Endothelial cell of umbilical vein (primary cell): ENCODE measurements around the gene RCOR2. TPM values are rescaled to one million over a fixed set of nuclear protein-coding genes. Genes with fewer than 3 reads are reported as not detected.

ENCODE experiments used
- BruUV-seq: library from RNA; stranded (reverse); fragments of 400-500 nt; replicated peaks from 2 replicates; lab custom pipeline; 2021; lab: Mats Ljungman, UMichigan
- CTCF ChIA-PET: fragments of 300-600, 350-600 bp; sonication (Branson Sonifier 250); formaldehyde crosslinking; loops from one replicate; lab custom pipeline; 2021; ENCODE audit warnings: antibody characterized with exemption, inconsistent platforms; lab: Charles Lee
- POLR2A ChIA-PET: fragments of 300-600, 350-600 bp; sonication (Branson Sonifier 250); formaldehyde crosslinking; loops from one replicate; lab custom pipeline; 2021; ENCODE audit warnings: antibody characterized with exemption, inconsistent platforms; lab: Charles Lee
- DNase-seq: peaks from one replicate; pipeline ENCODE4 v3.0.0-alpha.2; 2011; ENCODE audit warnings: low read depth, low spot score
- FAIRE-seq: peaks from 2 replicates; lab custom pipeline; 2011; peaks lifted over from hg19 to GRCh38; lab: Jason Lieb, UNC
- H2AFZ ChIP-seq: 2 replicates; pipeline ENCODE4 v1.6.0; 2012; ENCODE audit warnings: low read depth, low read length, control low read depth, inconsistent platforms
- H3K27ac ChIP-seq: 2 replicates; pipeline ENCODE4 v1.5.1; 2011; ENCODE audit warnings: low read depth, mild to moderate bottlenecking, control low read depth, low read length, moderate library complexity; ENCODE audit not compliant: insufficient read depth
- H3K27me3 ChIP-seq, 2 experiments: 2 replicates each; pipeline versions ENCODE4 v1.6.0 to v1.6.1; 2011; ENCODE audit warnings: low read length in 2 of 2, mixed read lengths in 1 of 2; ENCODE audit not compliant: control insufficient read depth in 2 of 2, insufficient read depth in 2 of 2
- H3K36me3 ChIP-seq, 2 experiments: 2 replicates in 1 of 2; 3 replicates in 1 of 2; pipeline ENCODE4 v1.5.1; 2011; ENCODE audit warnings: low read length in 2 of 2, mild to moderate bottlenecking in 1 of 2, moderate library complexity in 1 of 2; ENCODE audit not compliant: control insufficient read depth in 2 of 2, insufficient read depth in 2 of 2; ENCODE audit errors: extremely low read depth in 1 of 2
- H3K4me1 ChIP-seq: 3 replicates; pipeline ENCODE4 v1.5.1; 2011; ENCODE audit warnings: mild to moderate bottlenecking, low read length; ENCODE audit not compliant: control insufficient read depth, insufficient read depth; ENCODE audit errors: extremely low read depth
- H3K4me2 ChIP-seq: 2 replicates; pipeline ENCODE4 v1.6.1; 2011; ENCODE audit warnings: low read length, control low read depth, mixed read lengths; ENCODE audit not compliant: insufficient read depth
- H3K4me3 ChIP-seq, 3 experiments: fragments of 200-600 bp in 1 of 3; sonication (generic), shearing (Covaris generic) in 1 of 3; replicated peaks in 1 of 3; 2 replicates each; pipeline ENCODE4 v1.5.1; 2011 to 2016; ENCODE audit warnings: control low read depth in 3 of 3, low read length in 3 of 3, mild to moderate bottlenecking in 2 of 3, inconsistent platforms in 1 of 3, low read depth in 1 of 3, moderate library complexity in 1 of 3; ENCODE audit not compliant: insufficient read depth in 1 of 3
- H3K79me2 ChIP-seq: 2 replicates; pipeline ENCODE4 v1.6.0; 2012; ENCODE audit warnings: low read length, inconsistent platforms; ENCODE audit not compliant: control insufficient read depth, insufficient read depth
- H3K9ac ChIP-seq: replicated peaks from 2 replicates; pipeline ENCODE3; 2011; ENCODE audit warnings: low read length, control low read depth; ENCODE audit not compliant: insufficient read depth; ENCODE audit errors: extremely low read depth
- H3K9me1 ChIP-seq: replicated peaks from 3 replicates; pipeline ENCODE4 v1.6.0; 2011; ENCODE audit warnings: mild to moderate bottlenecking, low read length; ENCODE audit not compliant: control insufficient read depth, insufficient read depth; ENCODE audit errors: extremely low read depth
- H3K9me3 ChIP-seq: replicated peaks from 2 replicates; pipeline ENCODE4 v1.5.1; 2012; ENCODE audit warnings: low read length, inconsistent platforms; ENCODE audit not compliant: control insufficient read depth, insufficient read depth
- H4K20me1 ChIP-seq: replicated peaks from 2 replicates; pipeline ENCODE3; 2011; ENCODE audit warnings: mild to moderate bottlenecking, low read length; ENCODE audit not compliant: control insufficient read depth, insufficient read depth; ENCODE audit errors: extremely low read depth
- EZH2 ChIP-seq: IDR thresholded peaks from 2 replicates; pipeline ENCODE4 v1.6.1; 2012; ENCODE audit warnings: borderline replicate concordance, low read depth, mild to moderate bottlenecking, moderate library complexity, low read length, inconsistent platforms; ENCODE audit not compliant: severe bottlenecking
- FOS ChIP-seq: IDR thresholded peaks from 2 replicates; pipeline ENCODE4 v1.6.1; 2011; ENCODE audit warnings: mild to moderate bottlenecking, low read length, moderate library complexity, borderline replicate concordance; ENCODE audit not compliant: insufficient read depth
- GATA2 ChIP-seq: IDR thresholded peaks from 2 replicates; pipeline ENCODE4 v1.7.0; 2011; ENCODE audit warnings: low read depth, mild to moderate bottlenecking, moderate library complexity, mixed read lengths, low read length; ENCODE audit not compliant: insufficient read length, insufficient read depth
- JUN ChIP-seq: IDR thresholded peaks from 2 replicates; pipeline ENCODE4 v1.6.1; 2011; ENCODE audit warnings: borderline replicate concordance, low read depth; ENCODE audit not compliant: insufficient read length, insufficient read depth
- MYC ChIP-seq: IDR thresholded peaks from one replicate; pipeline ENCODE4 v1.6.1; 2011; ENCODE audit warnings: mild to moderate bottlenecking, low read depth, low read length
- POLR2A ChIP-seq: IDR thresholded peaks from 2 replicates; pipeline ENCODE4 v1.6.1; 2012; ENCODE audit warnings: low read depth, mild to moderate bottlenecking, control low read depth, low read length
- POLR2AphosphoS5 ChIP-seq: IDR thresholded peaks from 2 replicates; pipeline ENCODE4 v1.6.1; 2012; ENCODE audit warnings: low read depth, mild to moderate bottlenecking, control low read depth, low read length, moderate library complexity; ENCODE audit not compliant: insufficient read depth
- dilution Hi-C: fragments of 300-500 bp; cut with MboI; formaldehyde crosslinking; loops from one replicate; pipeline ENCODE4 v1.15.0; 2019; ENCODE audit warnings: low sequenced_read_pairs; ENCODE audit not compliant: extremely low pct_ligation_motif_present
- intact Hi-C: fragments of 100-400 bp; cut with micrococcal nuclease; formaldehyde crosslinking; loops from one replicate; pipeline ENCODE4 v1.10.0; 2022
- polyA plus RNA-seq, 4 experiments: library from polyadenylated mRNA; depleted of rRNA in 3 of 4; stranded (reverse) in 3 of 4; unstranded in 1 of 4; fragments of >200 nt; gene quantifications; 2 replicates each; pipeline versions ENCODE4 v1.2.1 to v1.2.3, GENCODE V29; 2011 to 2012; ENCODE audit warnings: missing spikeins in 1 of 4
- total RNA-seq: library from RNA; stranded (reverse); gene quantifications from 2 replicates; pipeline ENCODE4 v1.2.3, GENCODE V29; 2021
- TF ChIP-seq, protein P1 (sequence below), 2 donors: IDR thresholded peaks; 1 replicate in 1 of 2; 2 replicates in 1 of 2; pipeline ENCODE4 v1.5.1; 2011; ENCODE audit warnings: low read length in 2 of 2, mild to moderate bottlenecking in 2 of 2, moderate library complexity in 2 of 2, control low read depth in 1 of 2, inconsistent platforms in 1 of 2, low read depth in 1 of 2; ENCODE audit not compliant: insufficient read depth in 1 of 2; ENCODE audit errors: extremely low read depth in 1 of 2
- TF ChIP-seq, protein P2 (sequence below): IDR thresholded peaks from 2 replicates; pipeline ENCODE4 v1.6.1; 2011; ENCODE audit not compliant: insufficient read depth, insufficient read length

Gene RCOR2
- total and polyA plus RNA-seq, 2 donors (not counting 3 experiments of a cell fraction or from before 2014, with no cell fraction given), result 0.13 to 0.63 TPM

GRCh38 chr11:63875506-63876065 lies 41.4 kb downstream of the RCOR2 start:
- no peaks in the 10 kb centered on the region for H3K27me3 ChIP-seq
- dilution Hi-C loops, result no loop called here
- no peak overlapping the region for H3K4me2 ChIP-seq
- no peak for FAIRE-seq
- no peaks in the 10 kb centered on the region for H3K9me3 ChIP-seq
- H3K9me1 ChIP-seq, result no peaks in the 10 kb centered on the region
- H3K4me3 ChIP-seq, result no peak overlapping the region
- ChIA-PET CTCF (interaction anchor here (0.5 to 2.2 kb wide), 4 partner anchors 31 to 86 kb away, joined by 3 to 9 read pairs (median 5); partner anchors contain the start of gene MARK2), POLR2A (no interaction called here)
- H3K36me3 ChIP-seq, result peaks cover 0 to 2% of the 10 kb centered on the region in 2 experiments
- peaks cover 9% of the 10 kb centered on the region for H3K4me1 ChIP-seq
- peaks cover 55% of the 10 kb centered on the region for H3K79me2 ChIP-seq
- TF ChIP-seq FOS (no peak), GATA2 (no peak), POLR2AphosphoS5 (no peak), MYC (no peak), POLR2A (no peak), EZH2 (no peak), JUN (no peak)
- TF ChIP-seq, protein P1, sequence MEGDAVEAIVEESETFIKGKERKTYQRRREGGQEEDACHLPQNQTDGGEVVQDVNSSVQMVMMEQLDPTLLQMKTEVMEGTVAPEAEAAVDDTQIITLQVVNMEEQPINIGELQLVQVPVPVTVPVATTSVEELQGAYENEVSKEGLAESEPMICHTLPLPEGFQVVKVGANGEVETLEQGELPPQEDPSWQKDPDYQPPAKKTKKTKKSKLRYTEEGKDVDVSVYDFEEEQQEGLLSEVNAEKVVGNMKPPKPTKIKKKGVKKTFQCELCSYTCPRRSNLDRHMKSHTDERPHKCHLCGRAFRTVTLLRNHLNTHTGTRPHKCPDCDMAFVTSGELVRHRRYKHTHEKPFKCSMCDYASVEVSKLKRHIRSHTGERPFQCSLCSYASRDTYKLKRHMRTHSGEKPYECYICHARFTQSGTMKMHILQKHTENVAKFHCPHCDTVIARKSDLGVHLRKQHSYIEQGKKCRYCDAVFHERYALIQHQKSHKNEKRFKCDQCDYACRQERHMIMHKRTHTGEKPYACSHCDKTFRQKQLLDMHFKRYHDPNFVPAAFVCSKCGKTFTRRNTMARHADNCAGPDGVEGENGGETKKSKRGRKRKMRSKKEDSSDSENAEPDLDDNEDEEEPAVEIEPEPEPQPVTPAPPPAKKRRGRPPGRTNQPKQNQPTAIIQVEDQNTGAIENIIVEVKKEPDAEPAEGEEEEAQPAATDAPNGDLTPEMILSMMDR (IDR thresholded peaks at IDR 0.05; ENCODE audit: extremely low read depth in 1 of 2, insufficient read depth in 1 of 2, low read depth in 1 of 2, low read length in 2 of 2), result no peak
- TF ChIP-seq, protein P2, sequence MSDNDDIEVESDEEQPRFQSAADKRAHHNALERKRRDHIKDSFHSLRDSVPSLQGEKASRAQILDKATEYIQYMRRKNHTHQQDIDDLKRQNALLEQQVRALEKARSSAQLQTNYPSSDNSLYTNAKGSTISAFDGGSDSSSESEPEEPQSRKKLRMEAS, result no peak
- no peak for DNase-seq
- no peak overlapping the region for H2AFZ ChIP-seq
- no peaks in the 10 kb centered on the region for H4K20me1 ChIP-seq
- intact Hi-C loops, result no loop called here
- no peak overlapping the region for H3K27ac ChIP-seq
- BruUV-seq, result no TSS peak
- H3K9ac ChIP-seq, result no peak overlapping the region
